ENCODE measurements around the gene COL4A1. TPM values are rescaled to one million over a fixed set of nuclear protein-coding genes. Genes with fewer than 3 reads are reported as not detected.

COL4A1 gene
- total RNA-seq, 4 donors from 2014 or later: 989 to 1,633 (median 1,298) TPM

GRCh38 chr13:110210604-110210985, 96.4 kb downstream of the COL4A1 start:
- no peak for TF ChIP-seq CTCF (IDR thresholded peaks at IDR 0.05; ENCODE audit: low read depth)

DNA sequence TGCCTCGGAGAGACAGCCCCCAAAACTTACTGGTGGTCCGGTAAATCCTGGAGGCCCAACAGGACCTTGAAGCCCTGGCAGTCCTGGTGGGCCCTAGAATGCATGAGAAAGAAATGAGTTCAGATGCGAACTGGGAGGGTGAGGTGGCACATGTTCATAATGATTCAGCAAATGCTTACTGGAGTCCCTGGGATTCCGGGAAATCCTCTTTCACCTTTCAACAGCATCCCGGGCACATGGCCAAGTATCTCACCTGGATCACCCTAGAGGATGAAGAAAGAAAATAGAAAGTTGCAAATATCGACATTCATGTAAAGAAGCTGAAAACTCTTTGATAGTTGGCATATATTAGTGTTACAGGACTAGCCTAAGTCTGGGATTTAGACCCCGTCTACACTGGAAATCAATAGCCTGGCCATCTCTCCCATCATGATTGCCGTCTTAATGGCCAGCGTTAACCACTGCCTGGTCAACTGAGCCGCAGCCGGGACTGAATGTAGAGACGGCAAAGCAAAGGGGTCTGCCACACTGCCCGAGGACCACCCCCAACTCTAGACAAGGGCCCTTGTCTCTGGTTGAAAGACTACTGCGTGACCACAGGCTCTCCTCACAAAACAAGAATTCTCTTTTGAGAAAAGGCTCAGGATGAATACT, 96.9 kb downstream of the COL4A1 start:
- no peak for TF ChIP-seq CTCF (IDR thresholded peaks at IDR 0.05; ENCODE audit: low read depth)

DNA sequence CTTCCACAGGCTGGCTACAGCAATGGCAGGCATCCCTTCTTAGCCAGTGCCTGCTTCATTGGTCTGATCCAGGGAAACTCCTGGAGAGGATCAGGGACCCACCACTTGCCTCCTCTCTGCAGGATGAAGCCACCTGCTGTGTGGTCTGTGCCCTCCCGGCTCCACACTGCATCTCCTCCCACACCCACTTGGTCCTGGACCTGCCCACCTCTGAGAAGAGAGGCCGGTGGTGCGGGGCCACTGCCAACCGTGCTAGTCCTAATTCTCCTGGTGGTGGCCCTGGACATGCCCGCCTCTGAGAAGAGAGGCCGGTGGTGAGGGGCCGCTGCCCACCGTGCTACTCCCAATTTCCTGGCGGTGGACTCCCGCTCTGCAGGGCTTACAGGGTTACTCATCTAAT, 98.8 kb downstream of the COL4A1 start:
- no peak for TF ChIP-seq CTCF (IDR thresholded peaks at IDR 0.05; ENCODE audit: low read depth)

DNA sequence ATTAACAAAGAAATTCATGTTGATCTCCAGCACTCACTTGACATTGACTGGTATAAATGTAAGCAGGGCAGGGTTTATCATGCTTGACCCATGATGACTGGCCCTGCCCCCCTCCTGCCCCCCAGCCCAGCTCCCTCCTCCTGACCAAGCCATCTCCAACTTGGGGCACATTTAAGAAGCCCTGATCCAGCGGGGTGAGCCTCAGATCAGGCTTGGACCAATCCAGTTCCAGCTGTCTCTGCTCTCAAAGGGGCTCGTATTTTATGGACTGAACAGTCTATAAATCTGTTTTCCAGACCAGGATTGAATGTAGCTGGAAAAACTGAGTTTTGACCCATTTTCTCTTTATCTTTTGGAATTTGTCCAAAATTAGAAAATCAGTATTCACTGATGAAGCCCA, 100.0 kb downstream of the COL4A1 start:
- TF ChIP-seq CTCF (IDR thresholded peaks at IDR 0.05; ENCODE audit: low read depth): no peak

GRCh38 chr13:110206185-110206584, 100.8 kb downstream of the COL4A1 start:
- TF ChIP-seq CTCF (IDR thresholded peaks at IDR 0.05; ENCODE audit: low read depth): no peak

- no peak for TF ChIP-seq CTCF (IDR thresholded peaks at IDR 0.05; ENCODE audit: low read depth)
Measured at GRCh38 chr13:110201114-110201513, 105.8 kb downstream of the COL4A1 start.

GRCh38 chr13:110200276-110200870, 106.6 kb downstream of the COL4A1 start:
- TF ChIP-seq CTCF (IDR thresholded peaks at IDR 0.05; ENCODE audit: low read depth): no peak

All from subcutaneous adipose tissue (tissue), 4 donors.